Occipital lobe (tissue), 2 donors: ENCODE results near the gene NRCAM. TPM values are rescaled to one million over a fixed set of nuclear protein-coding genes. Genes with fewer than 3 reads are reported as not detected.
"Not testable (repeated sequence)": the region's sequence is repeated elsewhere in the genome, so short reads cannot be mapped to it uniquely, and the experiment has no call there.

ENCODE experiments used
- DNase-seq: peaks from one replicate; lab custom pipeline; 2025; lab: John Stamatoyannopoulos, UW
- total RNA-seq: library from RNA; depleted of rRNA; stranded (reverse); fragments of >200 nt; gene quantifications from one replicate; pipeline ENCODE4 v1.2.3, GENCODE V29; 2014

Gene NRCAM
- total RNA-seq, 1 donor from 2014 or later = 112 TPM

GRCh38 chr7:108284349-108285002, 171.8 kb downstream of the NRCAM start:
- DNase-seq = no peak

GRCh38 chr7:108283252-108283651, 173.0 kb downstream of the NRCAM start:
- DNase-seq = no peak

DNA sequence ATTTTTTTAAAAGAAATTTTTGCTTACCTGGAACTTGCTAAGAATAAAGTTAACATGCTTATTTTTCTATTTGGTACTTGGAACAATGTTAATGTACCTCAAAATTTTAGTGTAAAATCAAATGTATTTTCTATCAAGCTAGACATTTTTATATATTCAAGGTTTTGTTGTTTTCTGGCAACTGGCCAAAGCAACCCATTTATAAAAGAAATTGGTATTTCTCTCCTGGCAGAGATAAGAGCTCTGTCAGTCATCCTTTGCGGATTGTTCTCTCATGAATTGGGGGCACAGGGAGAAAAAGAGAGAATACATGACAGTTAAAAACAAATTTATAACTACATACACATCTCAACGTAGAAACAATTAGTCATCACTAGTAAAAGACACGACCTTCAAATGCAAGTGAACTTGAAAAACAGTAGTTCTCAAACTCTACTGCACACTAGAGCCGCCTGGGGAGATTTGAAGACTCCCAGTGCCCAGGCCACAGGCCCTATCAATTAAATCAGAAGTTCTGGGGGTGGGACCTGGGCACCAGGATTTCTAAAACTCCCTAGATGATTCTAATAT, 173.7 kb downstream of the NRCAM start:
- DNase-seq = no peak

DNA sequence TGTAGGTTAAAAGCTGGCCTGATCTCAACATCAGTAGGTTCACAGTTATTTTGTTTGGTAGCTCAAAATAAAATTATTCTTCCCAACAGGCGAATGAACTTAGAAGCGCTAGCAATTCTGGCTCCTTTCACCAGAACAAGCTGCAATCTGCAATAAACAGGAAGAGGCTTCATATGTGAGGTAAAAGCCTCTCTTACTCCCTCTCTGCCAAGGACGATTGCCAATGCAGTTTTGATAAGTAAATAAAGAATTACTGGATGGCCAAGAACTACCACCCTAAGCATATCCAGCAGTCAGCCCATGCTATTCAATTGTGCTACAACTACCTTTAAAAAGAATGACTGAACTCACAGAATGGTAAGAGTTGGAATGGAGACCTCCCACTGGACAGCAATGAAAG, 176.1 kb downstream of the NRCAM start:
- DNase-seq = no peak

- DNase-seq = no peak
Measured at GRCh38 chr7:108278776-108279175, 177.5 kb downstream of the NRCAM start.

- no peak for DNase-seq
Measured at GRCh38 chr7:108278281-108278680, 178.0 kb downstream of the NRCAM start.

GRCh38 chr7:108274447-108274846, 181.8 kb downstream of the NRCAM start:
- DNase-seq = not testable (repeated sequence)

DNA sequence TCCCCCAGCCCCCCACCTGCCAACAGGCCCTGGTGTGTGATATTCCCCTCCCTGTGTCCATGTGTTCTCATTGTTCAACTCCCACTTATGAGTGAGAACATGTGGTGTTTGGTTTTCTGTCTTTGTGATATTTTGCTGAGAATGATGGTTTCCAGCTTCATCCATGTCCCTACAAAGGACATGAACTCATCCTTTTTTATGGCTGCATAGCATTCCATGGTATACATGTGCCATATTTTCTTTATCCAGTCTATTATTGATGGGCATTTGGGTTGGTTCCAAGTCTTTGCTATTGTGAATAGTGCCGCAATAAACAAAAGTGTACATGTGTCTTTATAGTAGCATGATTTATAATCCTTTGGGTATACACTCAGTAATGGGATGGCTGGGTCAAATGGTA, 183.3 kb downstream of the NRCAM start:
- not testable (repeated sequence) for DNase-seq

DNA sequence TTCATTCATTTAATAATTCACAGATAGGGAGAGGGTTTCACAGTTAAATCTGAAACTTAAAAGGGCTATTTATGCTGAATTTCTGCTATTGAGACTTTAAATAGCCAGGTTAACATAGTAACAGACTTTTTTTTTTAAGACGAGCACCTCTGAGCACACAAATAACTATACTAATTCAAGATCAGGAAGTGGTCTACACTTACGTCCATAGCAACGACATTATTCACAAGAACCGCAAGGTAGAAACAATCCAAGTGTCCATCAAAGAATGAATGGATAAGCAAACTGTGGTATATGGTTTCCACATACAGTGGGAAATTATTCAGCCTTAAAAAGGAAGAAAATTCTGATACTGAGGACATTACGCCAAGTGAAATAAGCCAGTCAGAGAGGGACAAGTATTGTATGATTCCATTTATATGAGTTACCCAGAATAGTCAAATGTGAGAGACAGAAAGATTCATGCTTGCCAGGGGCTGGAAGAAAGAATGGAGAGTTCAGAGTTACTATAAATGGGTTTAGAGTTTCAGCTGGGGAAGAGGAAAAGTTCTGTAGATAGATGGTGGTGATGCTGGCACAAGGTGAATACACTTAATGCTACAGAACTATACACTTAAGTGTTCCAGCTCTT, 185.7 kb downstream of the NRCAM start:
- no peak for DNase-seq

DNA sequence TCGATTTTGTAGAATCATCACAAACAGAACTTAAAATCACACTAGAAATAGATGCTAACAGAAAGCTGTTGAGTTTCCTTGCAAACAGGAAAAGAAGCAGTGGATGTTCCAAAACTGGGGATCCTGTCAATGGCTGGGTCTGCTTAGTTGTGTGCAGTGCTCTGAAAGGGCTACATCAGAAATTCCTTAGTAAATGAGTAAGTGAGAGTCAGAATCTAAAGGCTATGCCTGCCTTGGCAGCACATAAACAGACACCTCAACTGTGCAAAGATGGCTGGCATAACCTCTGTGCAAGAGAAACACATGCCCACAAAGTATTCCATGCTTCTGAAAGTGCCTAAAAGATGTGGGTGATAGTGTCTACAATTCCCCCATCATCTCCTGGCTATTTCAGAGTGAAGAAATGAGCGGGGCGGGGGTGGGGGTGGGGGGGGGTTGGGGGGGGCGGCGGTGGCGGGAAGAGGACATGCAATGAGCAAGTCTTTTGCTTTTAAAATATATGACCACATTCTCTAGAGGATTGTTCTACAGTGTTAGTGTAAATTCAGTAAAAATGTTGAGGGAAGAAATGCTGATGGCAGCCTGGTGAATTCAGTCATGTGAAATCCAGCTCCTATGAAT, 187.9 kb downstream of the NRCAM start:
- no peak for DNase-seq

DNA sequence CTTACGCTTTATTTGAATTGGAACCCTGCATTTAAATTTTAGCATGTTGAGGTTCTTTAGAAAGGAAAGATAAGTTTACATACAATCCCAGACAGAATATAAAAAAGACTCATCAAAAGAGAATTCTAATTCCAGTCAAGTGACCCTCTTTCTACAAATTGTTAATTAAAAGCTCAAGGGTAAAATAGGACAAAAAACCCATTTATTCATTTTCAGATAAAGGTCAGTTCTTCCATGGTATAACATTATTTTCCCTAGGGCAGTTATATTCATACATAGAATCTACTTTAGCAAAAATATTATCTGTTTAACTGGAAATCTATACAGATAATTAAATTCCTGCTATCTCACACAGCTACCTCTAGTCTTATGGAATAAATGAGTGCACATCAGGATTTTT, 188.6 kb downstream of the NRCAM start:
- DNase-seq = no peak

DNA sequence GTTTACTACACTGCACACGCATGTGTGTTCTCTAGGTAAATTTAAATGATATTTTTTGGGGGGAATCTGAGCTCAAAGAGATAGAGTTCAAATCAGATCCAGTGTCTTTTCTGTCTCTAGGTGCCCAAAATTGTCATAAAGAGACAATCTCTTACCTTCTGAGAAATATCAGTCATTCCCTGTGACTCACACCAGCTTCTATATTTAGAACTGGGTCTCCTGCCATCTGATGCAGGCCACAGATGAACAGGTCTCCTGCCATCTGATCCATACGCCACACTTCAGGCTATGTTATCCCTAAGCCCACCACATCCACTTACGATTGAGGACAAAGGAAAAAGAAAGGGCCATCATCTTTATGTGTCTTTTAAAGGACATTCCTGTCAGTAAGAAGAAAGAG, 189.7 kb downstream of the NRCAM start:
- no peak for DNase-seq

DNA sequence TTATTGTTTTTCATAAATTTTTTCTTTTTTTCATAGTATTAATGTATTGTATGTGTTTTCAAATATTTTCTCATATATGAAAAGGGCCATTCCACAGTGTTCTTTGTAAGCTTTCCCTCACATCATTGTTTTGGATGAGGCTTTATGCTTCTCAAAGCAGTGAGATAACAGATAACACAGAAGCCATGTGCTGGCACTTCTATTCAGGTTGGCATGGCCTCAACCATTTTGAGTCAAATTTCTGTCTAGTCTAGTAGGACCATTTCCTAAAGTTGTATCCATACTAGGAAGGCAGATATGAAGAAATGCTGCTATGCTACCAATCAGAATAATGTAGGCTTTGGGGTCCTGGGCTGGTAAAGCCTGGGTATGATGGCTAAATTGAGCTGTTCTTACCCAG, 190.2 kb downstream of the NRCAM start:
- no peak for DNase-seq

DNA sequence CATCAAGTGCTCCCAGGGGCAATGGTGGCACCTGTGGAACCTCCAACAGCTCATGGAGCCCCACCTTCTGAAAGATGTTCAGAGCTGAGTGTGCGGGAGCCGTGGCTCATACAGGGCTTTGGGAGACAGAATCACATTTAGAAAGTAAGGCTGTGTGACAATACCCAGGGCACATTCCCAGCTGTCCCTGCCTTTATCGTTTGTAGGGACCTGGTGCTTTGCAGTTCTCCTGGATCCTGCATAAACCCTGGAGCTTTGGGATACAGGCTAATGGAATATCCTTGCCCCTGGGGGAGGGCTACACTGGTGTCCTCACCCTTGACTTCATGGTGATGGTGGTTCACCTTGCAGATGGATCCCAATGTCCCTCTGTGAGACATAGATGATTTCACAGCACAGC, 191.2 kb downstream of the NRCAM start:
- DNase-seq = no peak

DNA sequence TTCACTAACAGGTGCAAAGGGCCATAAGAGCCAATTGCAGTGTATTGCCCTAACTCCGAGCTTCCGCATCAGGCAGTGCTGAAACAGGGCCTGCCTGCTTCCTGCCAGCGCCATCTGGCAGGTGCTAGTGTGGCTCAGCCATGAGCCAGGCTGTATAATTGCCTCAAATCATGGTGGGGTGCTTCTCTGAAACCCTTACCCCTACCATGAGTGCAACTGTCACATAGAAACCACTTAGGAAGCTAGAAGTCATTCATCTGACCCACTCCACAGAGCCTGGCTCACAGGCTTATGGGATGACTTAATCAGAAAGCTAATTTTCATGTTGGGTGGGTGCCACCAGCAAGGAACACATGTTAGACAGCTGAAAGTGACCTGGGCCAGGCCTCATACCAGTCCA, 192.8 kb downstream of the NRCAM start:
- DNase-seq = no peak

GRCh38 chr7:108261560-108262255, 194.5 kb downstream of the NRCAM start:
- no peak for DNase-seq

GRCh38 chr7:108259447-108259846, 196.8 kb downstream of the NRCAM start:
- not testable (repeated sequence) for DNase-seq

DNA sequence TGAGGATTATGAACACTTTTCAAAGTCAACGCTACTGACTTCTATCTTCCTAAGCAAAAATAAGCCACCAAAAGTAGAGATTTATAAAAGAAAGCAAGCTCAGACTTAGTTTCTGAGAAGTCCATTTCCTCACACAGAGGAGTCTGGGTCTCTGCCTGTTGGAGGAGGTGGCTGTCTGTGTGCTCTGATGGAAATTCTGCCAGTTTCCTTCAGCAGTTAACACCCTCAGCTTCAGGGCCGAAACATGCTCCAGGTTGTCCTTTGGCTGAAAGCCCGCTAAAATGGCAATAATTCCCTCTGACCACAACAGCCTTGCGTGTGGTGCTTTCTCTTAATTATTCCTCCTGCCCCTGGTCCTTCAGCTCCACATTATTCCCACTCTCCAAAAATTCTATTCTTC, 198.3 kb downstream of the NRCAM start:
- no peak for DNase-seq

GRCh38 chr7:108254259-108254658, 202.0 kb downstream of the NRCAM start:
- no peak for DNase-seq

DNA sequence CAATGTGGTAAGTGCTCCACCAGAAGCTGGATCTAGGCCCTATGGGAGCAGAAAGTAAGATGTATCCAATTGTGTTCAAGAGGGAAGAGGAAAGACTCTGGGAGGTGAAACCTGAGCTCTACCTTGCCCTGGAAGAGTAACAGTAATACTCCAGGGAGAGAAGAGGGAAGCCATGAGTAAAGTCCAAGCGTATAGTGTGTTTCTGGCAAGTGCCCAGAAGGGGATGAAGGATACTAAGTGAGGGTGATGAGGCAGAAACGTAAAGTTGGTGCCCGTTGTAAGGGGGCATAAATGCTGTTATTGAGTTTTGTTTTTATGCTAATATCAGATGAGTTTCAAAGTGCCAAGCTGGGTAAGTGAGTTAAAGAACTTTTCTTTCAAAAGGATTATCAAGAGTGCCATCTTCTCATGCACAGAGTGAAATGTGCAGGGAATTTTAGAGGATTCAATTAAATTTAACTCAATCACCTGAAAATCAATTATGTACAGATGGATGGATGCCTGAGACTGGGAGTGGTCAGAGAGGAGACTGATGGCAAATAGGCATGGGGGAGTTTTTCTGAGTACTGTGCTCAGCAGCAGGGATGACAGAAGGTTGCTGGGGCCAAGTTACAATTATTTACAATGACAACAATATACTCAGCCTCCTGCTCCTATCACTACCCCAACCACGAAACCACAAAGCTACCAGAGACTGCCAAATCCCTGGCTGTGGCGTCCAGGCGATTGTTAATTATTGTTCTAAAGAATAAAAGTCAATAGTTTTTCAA, 202.8 kb downstream of the NRCAM start:
- DNase-seq = no peak

GRCh38 chr7:108252177-108252576, 204.1 kb downstream of the NRCAM start:
- no peak for DNase-seq
